ENCODE results near the gene LYSMD2.

LYSMD2 gene

DNA sequence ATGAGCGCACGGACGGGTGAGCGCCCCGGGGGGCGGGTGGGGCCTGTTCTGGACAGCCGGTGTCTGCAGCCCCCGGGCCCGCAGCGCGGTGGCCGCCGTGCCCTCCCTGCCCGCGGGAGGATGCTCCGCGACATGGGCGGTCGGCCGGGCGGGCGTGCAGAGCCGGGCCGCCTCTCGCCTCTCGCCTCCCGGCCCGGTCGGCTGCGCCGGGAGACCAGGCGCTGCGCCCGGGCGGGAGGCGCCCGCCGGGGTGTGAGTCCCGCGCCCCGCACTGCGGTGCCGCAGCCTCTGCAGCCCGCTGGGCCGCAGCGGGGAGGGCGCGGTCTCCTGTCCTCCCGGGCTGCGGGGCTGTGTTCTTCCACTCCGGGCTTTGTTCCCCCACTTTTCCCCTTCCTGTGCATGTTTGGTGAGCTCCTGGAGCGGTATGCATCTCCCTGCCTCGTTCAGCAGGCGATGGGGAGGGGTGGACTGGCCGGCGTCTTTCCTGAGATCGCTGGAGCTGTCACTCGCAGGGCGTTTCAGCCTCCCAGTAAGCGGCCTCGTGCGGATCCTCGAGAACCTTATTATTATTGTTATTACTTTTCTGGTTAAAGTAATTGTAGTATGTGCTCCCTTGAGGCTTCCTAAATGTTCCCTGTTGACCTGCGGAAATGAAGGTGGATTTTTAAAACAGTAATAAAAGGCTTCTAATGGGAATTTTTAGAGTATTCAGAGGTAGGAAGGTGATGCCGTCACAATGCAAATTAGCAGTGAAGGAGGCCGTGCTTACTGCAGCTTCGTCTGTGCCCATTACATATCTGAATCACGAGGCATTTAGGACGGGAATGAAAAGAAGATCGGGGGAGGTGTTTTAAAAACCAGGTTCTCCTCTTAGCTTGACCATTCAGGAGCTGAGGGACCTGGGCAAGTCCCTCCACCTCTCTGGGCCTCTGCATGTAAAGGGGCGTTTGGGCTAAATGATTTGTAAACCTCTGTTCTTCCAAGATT lies 14.5 kb upstream of the LYSMD2 start:
- no peak for DNase-seq

DNA sequence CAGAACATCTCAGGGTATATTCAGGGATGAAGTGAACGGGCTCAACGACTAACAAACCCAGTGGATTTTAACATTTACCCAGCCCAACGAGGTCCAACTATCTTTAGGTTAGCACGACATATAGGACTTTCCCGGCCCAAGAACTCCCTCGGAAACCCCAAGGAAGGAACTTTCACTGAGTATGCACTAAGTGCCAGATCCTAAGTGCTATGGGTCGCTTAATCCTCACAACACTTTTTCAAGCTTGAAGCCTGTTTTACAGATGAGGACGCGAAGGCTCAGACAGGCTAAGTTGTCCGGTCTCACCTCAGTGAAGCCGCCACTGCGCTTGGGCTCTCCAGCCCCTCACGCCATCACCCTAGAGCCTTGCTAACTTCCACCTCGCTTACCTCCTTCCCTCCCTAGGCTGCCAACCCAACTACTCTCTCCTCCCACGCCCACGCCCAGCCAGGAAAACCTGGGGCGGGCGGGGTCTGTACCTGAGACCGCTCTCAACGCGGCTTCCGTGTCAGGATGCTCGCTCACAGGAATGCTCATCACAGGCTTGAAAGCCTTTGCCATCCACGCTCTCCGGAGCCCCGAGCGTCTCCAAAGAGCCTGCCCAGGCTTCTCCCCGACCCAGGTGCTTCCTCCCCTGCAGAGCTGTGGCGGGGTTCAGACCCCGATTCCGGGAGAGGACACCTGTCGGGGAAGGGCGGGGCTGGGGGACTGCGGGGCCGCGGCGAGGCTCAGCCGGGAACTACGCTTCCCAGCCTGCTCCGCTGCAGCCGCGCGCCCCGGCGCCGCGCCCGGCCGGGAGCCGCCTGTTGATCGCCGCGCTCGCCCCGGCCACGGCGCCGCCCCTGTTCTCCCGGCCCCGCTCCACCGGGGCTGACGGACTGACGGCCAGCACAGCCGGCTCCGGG lies 13.6 kb upstream of the LYSMD2 start, which contains the start of gene TMOD2:
Gene TMOD2 (plus strand): TSS at position 806 of the 905 bp plus-strand sequence. CDS start 14,845 bp downstream, outside the sequence.
- DNase-seq = no peak

DNA sequence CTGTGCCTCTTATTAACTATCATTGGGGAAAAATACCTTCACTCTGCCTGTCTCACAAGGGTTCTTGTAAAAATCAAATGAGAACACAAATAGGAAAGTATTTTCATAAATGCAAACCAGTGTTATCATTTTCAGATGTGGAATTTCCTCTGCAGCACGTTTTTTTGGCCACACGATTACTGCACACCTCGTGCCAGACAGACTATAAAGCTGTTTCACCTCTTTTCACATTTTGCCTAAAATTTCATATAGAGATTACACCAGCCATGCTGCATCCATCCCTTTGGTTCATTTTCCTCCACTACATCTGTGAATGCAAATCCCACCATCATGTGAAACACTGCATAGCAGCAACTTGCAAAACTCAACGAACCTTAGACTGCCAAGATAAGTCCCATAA lies 12.7 kb upstream of the LYSMD2 start:
- DNase-seq = no peak

- no peak for DNase-seq
Measured at GRCh38 chr15:51749307-51749706, 11.9 kb upstream of the LYSMD2 start.

- no peak for DNase-seq
Measured at GRCh38 chr15:51739061-51739712, 1.7 kb upstream of the LYSMD2 start.

- DNase-seq = no peak
Measured at GRCh38 chr15:51738553-51738952, 1.1 kb upstream of the LYSMD2 start.

DNA sequence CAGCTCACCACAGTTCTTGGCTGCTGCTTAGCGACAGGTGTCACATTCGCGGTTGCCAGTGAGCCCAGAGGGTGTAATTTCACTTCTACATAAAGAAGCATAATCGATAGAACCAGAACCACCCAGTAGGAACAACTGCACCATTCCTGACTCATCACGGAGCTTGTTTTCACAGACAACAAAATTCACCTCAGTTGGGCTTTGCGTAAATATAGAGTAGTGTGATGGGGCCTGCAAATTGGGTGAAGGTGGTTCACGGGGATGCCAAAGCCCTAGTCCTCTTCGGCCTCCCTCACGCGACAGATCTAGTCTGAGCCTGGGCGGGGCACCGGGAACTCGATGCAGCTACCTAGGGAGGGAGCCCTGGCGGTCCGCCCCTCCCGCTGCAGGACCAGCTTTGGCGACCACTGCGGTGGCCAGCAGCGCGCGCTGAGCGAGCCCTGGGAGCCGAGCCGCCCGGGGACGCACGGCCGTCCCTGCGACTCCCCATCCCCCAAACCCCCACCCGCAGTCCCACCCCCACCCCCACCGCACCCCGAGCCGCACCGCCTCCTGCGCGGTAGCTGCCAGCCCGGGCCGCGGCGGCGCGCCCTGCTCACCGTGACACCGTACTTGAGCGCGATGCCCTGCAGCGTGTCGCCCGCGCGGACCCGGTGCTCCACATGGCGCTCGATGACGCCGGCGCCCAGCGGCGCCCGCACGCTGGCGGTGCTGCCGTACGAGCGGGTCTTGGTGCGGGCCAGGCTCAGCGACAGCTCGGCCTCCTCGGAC lies 519 bp downstream of the LYSMD2 start:
- DNase-seq = peak; percentile 76

- no peak for DNase-seq
Measured at GRCh38 chr15:51736069-51736468, 1.4 kb downstream of the LYSMD2 start.

DNA sequence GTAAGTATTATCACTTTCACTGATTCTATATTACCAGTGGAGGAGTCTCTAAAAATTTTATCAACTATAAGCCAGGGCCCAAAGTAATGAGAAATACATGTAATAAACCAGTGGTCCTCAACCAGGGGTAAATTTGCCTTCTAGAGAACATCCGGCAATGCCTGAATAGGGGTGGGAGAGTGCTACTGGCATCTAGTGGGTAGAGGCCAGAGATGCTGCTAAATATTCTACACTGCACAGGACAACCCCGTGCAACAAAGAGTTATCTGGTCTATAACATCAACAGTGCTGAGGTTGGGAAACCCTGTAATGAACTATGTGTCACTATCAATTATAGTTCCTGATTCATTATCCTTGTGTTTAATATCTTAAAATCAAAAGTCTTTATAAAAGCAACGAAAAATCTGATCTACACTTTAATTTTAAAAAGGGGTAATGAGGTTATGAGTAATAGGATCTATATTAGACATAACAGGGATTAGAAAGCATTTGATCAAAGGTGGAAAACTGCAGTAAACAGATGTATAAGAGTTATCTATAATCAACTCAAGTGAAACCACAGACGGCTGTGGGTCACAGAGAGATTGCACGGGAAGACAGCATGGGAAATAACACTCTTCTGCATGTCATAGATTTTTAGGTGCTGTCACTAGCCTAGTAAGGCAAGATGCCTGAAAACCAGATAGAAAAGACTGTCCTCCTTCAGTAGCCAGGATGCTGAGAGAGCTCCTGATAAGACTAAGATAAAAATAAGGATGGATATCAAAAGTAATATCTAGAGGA lies 2.0 kb downstream of the LYSMD2 start:
- no peak for DNase-seq

GRCh38 chr15:51732646-51733045 lies 4.8 kb downstream of the LYSMD2 start:
- no peak for DNase-seq

GRCh38 chr15:51731549-51732267 lies 5.7 kb downstream of the LYSMD2 start:
- DNase-seq = peak; percentile 50

GRCh38 chr15:51727141-51727897 lies 10.1 kb downstream of the LYSMD2 start:
- DNase-seq = no peak

DNA sequence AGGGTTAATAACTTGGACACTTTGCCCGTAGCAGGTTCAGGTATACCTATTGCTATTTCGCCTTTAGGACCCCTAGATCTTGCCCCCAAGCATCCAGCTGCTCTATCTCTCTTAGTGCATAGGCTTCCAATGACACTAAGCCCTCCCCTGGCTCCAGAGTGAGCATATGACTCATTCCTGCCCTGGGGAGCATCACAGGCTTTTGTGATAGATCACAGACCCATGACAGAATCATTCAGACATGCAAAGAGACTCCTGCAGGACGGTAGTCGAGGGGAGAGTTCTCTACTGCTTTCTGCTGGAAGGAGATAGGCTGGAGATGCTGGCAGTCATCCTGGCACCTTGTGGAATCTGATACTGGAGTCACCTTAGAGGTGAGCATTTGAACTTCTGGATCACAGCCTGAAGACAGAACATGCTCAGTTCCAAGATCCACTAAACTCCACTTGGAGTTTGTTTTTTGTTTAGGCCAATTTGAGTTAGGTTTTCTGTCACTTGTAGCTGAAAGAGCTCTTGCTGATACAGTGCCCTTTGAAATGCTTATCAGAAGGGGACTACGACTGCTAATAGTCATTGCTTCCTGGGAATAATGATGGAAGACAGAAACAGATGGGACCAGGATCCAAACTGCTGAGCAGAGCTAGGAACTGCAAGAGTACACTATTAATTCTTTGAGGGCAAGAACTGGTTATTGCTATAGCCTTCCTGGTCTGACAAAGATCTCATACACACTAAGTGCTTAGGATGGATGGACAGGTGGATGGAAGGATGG lies 11.0 kb downstream of the LYSMD2 start:
- no peak for DNase-seq

DNA sequence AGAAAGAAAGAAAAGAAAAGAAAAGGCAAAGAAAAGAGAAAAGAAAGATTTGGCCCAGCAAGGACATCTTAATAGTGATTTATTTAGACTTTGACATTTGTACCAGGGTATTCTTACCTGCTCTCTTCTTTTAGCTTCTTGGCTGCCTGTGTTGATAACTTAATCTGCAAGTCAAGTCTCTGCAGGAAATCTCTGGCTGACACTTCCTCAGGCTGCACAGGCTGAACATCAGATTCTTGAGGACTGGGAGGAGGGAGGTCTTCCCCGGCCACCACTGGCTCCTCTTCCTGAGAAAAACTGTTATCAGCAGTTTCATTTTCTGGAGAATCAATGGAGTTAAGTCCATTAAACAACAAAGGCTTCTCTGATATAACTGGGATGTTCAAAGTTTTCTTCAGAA lies 12.8 kb downstream of the LYSMD2 start:
- DNase-seq = no peak

GRCh38 chr15:51724199-51724598 lies 13.3 kb downstream of the LYSMD2 start:
- DNase-seq = no peak

- no peak for DNase-seq
Measured at GRCh38 chr15:51721199-51721960, 16.1 kb downstream of the LYSMD2 start.

DNA sequence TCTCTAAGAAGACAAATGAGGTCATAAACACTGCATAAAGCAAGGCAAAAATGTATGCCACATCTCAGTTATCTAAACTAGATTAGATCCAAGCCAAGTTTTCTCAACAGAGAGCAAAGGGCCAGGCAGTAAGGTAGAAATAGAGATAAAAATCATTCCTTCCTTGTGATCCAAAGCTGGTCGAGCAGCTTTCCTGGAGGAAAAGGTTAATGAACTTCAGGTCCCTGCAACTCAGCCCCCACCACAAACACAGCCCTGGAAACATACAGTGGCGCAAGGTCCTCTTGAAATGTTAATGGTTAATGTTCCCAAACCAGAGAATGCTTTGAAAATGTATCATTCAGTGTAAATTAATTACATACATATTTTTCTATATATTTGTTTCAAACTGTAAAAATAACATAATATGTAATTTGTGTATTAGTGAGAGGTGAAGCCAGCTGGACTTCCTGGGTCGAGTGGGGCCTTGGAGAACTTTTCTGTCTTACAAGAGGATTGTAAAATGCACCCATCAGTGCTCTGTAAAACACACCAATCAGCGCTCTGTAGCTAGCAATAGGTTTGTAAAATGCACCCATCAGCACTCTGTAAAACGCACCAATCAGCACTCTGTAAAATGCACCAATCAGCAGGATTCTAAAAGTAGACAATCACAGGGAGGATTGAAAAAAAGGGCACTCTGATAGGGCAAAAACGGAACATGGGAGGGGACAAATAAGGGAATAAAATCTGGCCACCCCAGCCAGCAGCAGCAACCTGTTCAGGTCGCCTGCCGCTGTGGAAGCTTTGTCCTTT lies 17.1 kb downstream of the LYSMD2 start:
- DNase-seq = no peak
